ENCODE data around the gene MSH2. TPM values are rescaled to one million over a fixed set of nuclear protein-coding genes. Genes with fewer than 3 reads are reported as not detected.

The MSH2 gene
- total RNA-seq, 4 donors from 2014 or later, result 5.2 to 11.2 (median 7.0) TPM

DNA sequence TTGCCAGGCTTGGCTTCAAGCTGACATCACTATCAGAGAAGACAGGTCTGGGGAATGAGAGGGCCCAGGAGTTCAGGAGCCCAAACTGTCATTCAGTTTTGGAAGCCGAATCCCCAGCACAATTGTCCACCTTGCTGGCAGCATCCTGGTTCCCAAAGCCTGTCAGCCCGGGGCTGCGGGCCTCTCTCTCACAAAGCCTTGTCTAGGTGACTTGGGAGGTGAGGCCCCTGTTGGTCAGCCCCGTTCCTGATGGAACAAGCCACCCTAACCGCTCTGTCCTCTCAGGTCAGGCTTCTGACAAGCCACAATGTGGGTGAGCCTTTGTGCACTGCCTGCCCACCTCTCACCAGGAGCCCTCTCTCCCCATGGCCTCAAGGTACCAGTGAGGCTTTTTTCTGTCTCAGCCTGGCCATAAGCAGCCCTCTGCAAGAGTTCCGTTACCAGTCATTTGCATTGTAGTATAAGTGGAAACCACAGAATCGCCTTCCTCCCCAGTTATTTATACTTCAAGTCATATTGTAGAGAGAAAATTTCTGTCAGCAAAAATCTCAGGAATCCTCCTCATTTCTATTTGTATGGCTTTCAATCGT lies 100.6 kb downstream of the MSH2 start:
- TF ChIP-seq, protein P1, sequence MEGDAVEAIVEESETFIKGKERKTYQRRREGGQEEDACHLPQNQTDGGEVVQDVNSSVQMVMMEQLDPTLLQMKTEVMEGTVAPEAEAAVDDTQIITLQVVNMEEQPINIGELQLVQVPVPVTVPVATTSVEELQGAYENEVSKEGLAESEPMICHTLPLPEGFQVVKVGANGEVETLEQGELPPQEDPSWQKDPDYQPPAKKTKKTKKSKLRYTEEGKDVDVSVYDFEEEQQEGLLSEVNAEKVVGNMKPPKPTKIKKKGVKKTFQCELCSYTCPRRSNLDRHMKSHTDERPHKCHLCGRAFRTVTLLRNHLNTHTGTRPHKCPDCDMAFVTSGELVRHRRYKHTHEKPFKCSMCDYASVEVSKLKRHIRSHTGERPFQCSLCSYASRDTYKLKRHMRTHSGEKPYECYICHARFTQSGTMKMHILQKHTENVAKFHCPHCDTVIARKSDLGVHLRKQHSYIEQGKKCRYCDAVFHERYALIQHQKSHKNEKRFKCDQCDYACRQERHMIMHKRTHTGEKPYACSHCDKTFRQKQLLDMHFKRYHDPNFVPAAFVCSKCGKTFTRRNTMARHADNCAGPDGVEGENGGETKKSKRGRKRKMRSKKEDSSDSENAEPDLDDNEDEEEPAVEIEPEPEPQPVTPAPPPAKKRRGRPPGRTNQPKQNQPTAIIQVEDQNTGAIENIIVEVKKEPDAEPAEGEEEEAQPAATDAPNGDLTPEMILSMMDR (IDR thresholded peaks at IDR 0.05), result no peak
- ATAC-seq (ENCODE audit: low FRiP score), result no peak
- DNase-seq (ENCODE audit: low spot score), result no peak

DNA sequence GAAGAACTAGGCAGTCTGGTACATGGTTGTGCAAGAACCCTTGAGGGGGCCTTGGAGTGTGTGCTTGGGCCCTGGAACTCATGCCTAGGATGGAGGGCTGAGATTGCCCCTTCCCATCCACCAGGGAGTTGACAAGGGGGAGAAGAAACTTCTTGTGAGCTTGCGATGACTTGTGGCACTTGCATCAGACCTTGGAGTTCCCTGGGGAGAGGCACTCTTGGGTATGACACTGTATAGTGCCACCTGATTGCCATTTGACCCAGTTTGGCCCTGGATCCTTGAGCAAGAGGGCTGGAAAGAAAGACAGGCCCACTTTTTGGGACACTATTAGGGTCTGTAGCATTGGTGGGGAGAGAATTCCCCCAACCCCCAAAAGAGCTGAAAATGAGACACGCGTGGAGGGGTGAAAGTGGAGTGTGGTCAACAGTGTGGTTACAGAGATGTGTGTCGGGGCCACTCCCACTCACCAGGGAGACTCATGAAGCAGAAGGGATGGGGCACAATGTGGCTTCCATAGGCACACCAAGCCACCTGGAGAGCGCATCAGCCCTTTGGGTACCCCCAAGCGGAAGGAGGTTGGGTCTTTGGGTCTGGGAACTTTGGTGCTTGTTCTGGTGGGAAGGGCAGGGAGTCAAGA lies 101.3 kb downstream of the MSH2 start:
- DNase-seq (ENCODE audit: low spot score) (no peak), ATAC-seq (ENCODE audit: low FRiP score) (no peak)
- TF ChIP-seq, protein P1 (IDR thresholded peaks at IDR 0.05), result no peak

DNA sequence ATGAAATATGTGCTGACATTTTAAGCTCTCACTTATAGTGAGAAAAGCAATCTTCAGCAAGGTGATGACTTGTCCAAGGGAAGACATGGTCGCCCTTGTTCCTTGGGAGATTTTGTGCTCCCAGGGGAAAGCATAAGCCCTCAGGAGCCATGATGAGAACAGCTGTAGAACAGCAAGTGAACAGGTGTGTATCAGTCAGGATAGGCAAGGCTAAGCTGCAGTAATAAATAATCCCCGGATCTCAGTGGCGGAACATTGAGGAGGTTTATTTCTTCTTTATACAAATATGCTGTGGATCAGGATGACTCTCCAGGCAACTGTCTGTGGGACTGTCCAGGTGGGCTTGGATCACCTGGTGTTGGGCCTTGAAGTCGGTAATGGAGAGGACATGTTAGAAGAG lies 103.1 kb downstream of the MSH2 start:
- DNase-seq (ENCODE audit: low spot score) (no peak), ATAC-seq (ENCODE audit: low FRiP score) (no peak)
- TF ChIP-seq, protein P1 (IDR thresholded peaks at IDR 0.05), result no peak

DNA sequence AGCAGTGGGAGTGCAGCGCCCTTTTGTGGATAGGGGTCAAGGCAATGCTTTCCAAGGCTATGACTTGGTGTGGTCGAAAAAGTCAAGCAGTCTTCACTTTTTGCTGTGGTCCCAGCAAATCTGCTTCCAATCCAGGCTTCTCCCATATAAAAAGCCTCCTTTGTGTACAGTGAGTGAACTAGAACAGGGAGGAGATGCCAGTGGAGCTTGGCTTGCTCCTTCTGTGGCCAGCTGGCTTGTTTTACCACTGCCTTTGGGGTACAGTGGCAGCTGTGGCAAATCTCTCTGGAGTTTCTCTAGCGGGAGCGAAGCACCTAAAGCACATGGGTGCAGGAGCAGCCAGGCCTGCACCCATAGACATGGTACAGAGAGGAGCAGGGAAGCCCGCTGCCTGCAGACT lies 103.5 kb downstream of the MSH2 start:
- ATAC-seq (ENCODE audit: low FRiP score), result no peak
- TF ChIP-seq, protein P1 (IDR thresholded peaks at IDR 0.05), result no peak
- no peak for DNase-seq (ENCODE audit: low spot score)

DNA sequence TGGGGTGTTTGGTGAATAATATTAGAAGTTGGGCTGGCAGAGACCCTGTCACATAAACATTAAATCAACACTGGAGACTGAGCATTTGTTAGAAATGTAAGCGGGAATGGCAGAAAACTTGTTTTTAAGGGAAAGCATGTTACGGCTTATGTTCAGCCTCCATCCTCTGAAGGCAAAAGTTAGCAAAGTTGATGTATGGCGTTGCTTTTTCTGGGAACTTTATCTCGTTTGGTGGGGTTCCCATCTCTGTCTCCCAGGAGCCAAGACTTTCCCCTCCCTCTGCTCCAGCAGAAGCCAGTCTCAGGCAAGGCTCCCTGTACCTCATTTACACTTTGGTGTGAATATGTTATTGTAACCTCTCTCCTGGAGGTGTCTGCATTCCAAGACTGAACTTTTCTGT lies 105.1 kb downstream of the MSH2 start:
- ATAC-seq (ENCODE audit: low FRiP score), result no peak
- TF ChIP-seq, protein P1 (IDR thresholded peaks at IDR 0.05), result no peak
- DNase-seq (ENCODE audit: low spot score), result no peak

DNA sequence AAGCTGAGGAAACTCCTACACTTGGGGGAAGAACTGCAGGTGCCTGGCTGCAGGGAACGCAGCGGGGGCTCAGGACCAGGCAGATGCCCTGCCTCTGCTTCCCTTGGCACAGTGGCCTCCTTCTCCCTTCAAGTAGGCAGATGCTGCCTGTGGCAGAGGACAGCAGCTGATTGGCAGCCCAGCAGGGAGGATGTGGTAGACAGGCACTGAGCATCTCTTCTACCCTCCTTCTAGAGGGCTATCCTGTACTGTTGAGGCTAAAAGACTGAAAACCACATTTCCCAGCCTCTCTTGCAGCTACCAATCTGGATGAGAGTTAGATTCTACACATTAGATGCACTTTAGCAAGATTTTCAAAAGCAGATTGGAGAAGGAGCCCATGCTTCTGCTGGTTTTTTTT lies 105.7 kb downstream of the MSH2 start:
- ATAC-seq (ENCODE audit: low FRiP score), result no peak
- TF ChIP-seq, protein P1 (IDR thresholded peaks at IDR 0.05), result no peak

DNA sequence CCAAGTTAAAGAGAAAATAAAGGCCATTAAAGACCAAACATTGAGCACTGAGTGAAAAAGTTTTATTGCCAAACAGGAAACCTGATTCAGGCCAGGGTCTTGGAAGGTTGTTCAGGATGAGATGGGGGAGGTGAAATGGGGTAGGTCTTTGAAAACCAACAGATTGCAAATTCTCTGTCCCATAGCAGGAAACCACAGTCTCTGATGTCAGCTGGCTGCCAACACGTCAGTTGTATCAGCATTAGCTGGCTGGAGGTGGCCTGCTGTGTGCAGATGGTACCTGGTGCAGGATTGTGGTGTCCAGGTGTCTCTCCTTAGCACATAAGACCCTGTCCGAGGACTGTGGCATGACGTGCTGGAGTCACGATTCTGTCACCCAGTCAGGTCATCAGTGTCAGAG lies 106.3 kb downstream of the MSH2 start:
- DNase-seq (ENCODE audit: low spot score) (no peak), ATAC-seq (ENCODE audit: low FRiP score) (no peak)
- TF ChIP-seq, protein P1 (IDR thresholded peaks at IDR 0.05), result no peak

More for the DNA sequence above, 105.7 kb downstream of the MSH2 start:
- DNase-seq (ENCODE audit: low spot score), result no peak

Data from omental fat pad (tissue), 4 donors.